Body of pancreas (tissue), 4 donors: ENCODE data around the gene SLC25A6. TPM values are rescaled to one million over a fixed set of nuclear protein-coding genes. Genes with fewer than 3 reads are reported as not detected.

Experiments
- ATAC-seq: fragments of 150-250 bp; one replicate; pipeline ENCODE4 v1.9.1; 2016
- DNase-seq, 4 donors: peaks; one replicate each; pipeline ENCODE4 v3.0.0-alpha.2; 2019
- H3K27ac ChIP-seq, 4 donors: fragments of 200-600 bp; sonication (generic); 1 replicate in 3 of 4; 2 replicates in 1 of 4; pipeline versions ENCODE4 v1.5.1 to v1.6.1; 2016 to 2019; ENCODE audit warnings: mild to moderate bottlenecking in 1 of 4, mixed read lengths in 1 of 4, moderate library complexity in 1 of 4
- H3K27me3 ChIP-seq, 2 donors: fragments of 200-600 bp; sonication (generic); one replicate each; pipeline ENCODE4 v1.6.0; 2016; ENCODE audit warnings: mild to moderate bottlenecking in 1 of 2
- H3K36me3 ChIP-seq, 2 donors: fragments of 200-600 bp; sonication (generic); replicated peaks in 1 of 2; 2 replicates each; pipeline ENCODE4 v1.5.1; 2016; ENCODE audit warnings: low read depth in 2 of 2; ENCODE audit not compliant: insufficient read depth in 1 of 2
- H3K4me1 ChIP-seq: fragments of 200-600 bp; sonication (generic); one replicate; pipeline ENCODE4 v1.6.0; 2016
- H3K4me3 ChIP-seq, 2 donors: fragments of 200-600 bp; sonication (generic); 1 replicate in 1 of 2; 2 replicates in 1 of 2; pipeline ENCODE4 v1.5.1; 2016 to 2019
- H3K9me3 ChIP-seq, 3 donors: fragments of 200-600 bp; sonication (generic); 1 replicate in 2 of 3; 2 replicates in 1 of 3; pipeline ENCODE4 v1.5.1; 2016
- CTCF ChIP-seq, 7 experiments: fragments of 450-650 bp in 4 of 7; fragments of 200-600 bp in 3 of 7; sonication (generic) in 3 of 7; IDR thresholded peaks; one replicate each; pipeline ENCODE4 v1.5.1; 2016 to 2019; ENCODE audit warnings: antibody characterized with exemption in 7 of 7
- POLR2A ChIP-seq, 3 donors: fragments of 450-650 bp; IDR thresholded peaks; one replicate each; pipeline ENCODE4 v1.6.1; 2016; ENCODE audit warnings: antibody characterized with exemption in 3 of 3, mild to moderate bottlenecking in 2 of 3
- WGBS, 2 donors: methylation state at CpG; one replicate each; pipeline ENCODE4 v1.1.5; 2017; 5-methylcytosine and 5-hydroxymethylcytosine counted together
- intact Hi-C: fragments of 100-400 bp; cut with DNase I; formaldehyde crosslinking; loops from one replicate; pipeline ENCODE4 v1.15.1; 2023
- total RNA-seq, 2 donors: library from RNA; depleted of rRNA; stranded (reverse); fragments of >200 nt; gene quantifications; one replicate each; pipeline ENCODE4 v1.1.0, GENCODE V29; 2016

Gene SLC25A6
- total RNA-seq, 2 donors from 2014 or later: 180 to 338 TPM

DNA sequence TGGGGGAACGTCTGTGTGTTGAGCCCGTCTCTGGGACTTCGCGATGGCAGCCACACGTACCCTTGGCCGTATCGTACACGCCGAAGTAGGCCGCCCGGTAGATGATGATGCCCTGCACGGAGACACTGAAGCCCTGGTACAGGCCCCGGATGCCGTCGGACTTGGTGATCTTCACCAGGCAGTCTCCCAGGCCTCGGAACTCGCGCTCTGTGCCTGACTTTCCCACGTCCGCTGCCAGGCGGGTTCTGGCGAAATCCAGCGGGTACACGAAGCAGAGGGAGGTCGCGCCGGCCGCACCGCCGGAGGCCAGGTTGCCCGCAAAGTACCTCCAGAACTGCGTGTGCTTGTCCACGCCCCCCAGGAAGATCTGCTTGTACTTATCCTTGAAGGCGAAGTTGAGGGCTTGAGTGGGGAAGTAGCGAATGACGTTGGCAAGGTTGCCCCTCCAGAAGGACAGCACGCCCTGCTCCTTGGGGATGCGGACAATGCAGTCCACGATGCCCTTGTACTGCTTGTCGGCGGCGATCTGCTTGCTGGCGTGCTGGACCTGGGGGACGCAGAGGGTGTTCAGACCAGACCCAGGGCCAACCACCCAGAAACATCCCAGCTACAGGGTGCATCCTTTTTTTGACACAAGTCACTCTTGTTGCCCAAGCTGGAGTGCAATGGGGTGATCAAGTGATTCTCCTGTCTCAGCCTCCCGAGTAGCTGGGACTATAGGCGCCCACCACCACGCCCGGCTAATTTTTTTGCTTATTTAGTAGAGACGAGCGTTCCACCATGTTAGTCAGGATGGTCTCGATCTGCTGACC, 2.5 kb downstream of the SLC25A6 start:
- intact Hi-C loops: no loop called here
- Histone ChIP-seq H3K4me3 (no peak overlapping the region), H3K4me1 (peaks cover 39% of the 10 kb centered on the region), H3K27me3 (no peaks in the 10 kb centered on the region), H3K27ac (no peak overlapping the region), H3K9me3 (no peaks in the 10 kb centered on the region), H3K36me3 (peaks cover 23 to 50% of the 10 kb centered on the region in 2 donors)
- ATAC-seq: no peak
- DNase-seq: peak in 1 of 4 donors; percentile 14
- TF ChIP-seq CTCF (IDR thresholded peaks at IDR 0.05): no peak
- no peak for TF ChIP-seq POLR2A (IDR thresholded peaks at IDR 0.05)
- WGBS, 2 donors: 85 to 92% methylated on average over 31 to 47 of the region's 51 CpGs

- DNase-seq (peak in 1 of 4 donors; percentile 6), ATAC-seq (no peak)
- H3K4me1 ChIP-seq: peaks cover 37% of the 10 kb centered on the region
- peaks cover 23 to 50% of the 10 kb centered on the region in 2 donors for H3K36me3 ChIP-seq
- H3K9me3 ChIP-seq: no peaks in the 10 kb centered on the region
- no peaks in the 10 kb centered on the region for H3K27me3 ChIP-seq
- WGBS, 2 donors: 75 to 78% methylated on average over 4 of the region's 4 CpGs
- no peak overlapping the region for H3K4me3 ChIP-seq
- TF ChIP-seq CTCF (IDR thresholded peaks at IDR 0.05) (no peak), POLR2A (IDR thresholded peaks at IDR 0.05) (no peak)
- no peak overlapping the region for H3K27ac ChIP-seq
- intact Hi-C loops: no loop called here
These were observed 3.3 kb downstream of the SLC25A6 start for GRCh38 chrX:1388651-1389050.

GRCh38 chrX:1387141-1387776, 4.7 kb downstream of the SLC25A6 start:
- Histone ChIP-seq H3K27me3 (no peaks in the 10 kb centered on the region), H3K27ac (no peak overlapping the region), H3K4me3 (no peak overlapping the region), H3K4me1 (peaks cover 31% of the 10 kb centered on the region), H3K36me3 (peaks cover 23 to 50% of the 10 kb centered on the region in 2 donors), H3K9me3 (no peaks in the 10 kb centered on the region)
- TF ChIP-seq CTCF (IDR thresholded peaks at IDR 0.05): no peak
- ATAC-seq (no peak), DNase-seq (peak in 1 of 4 donors; percentile 16)
- WGBS, 2 donors: 89 to 93% methylated on average over 14 to 21 of the region's 43 CpGs
- intact Hi-C loops: no loop called here

DNA sequence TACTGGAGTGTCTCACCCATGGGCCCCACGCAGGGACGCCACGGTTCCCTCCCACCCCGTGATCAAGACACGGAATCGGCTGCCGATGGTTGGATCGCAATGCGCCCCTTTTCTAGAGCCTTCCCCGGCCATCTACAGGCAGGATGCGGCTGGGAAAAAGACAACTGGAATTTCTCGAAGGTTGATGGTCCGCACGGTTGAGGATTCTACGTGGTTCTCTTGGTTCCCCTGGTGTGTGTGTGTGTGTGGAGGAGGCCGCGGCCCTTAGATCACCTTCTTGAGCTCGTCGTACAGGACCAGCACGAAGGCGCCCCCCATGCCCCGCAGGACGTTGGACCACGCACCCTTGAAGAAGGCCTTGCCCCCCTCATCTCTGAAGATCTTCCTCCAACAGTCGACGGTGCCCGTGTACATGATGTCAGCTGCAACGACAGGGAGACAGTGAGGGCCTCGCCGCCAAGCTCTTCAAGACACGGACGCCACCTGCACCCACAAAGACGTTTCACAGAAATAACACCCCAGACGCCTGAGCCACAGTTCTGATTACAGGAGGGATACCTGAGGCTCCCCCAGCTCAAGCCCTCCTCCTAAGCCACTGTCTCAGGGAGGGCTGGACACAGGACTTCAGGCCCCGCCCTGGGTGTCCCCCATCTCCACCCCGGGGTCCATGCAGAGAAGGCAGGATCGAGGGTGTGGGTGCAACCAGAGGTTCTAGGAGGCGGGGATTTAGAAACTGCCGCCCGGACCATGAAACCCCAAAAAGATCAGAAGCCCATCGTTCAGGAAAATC, 5.4 kb downstream of the SLC25A6 start:
- DNase-seq (peak in 1 of 4 donors; percentile 17), ATAC-seq (no peak)
- H3K36me3 ChIP-seq: peaks cover 23 to 50% of the 10 kb centered on the region in 2 donors
- peaks cover 31% of the 10 kb centered on the region for H3K4me1 ChIP-seq
- H3K4me3 ChIP-seq: no peak overlapping the region
- no peak for TF ChIP-seq POLR2A (IDR thresholded peaks at IDR 0.05)
- TF ChIP-seq CTCF (IDR thresholded peaks at IDR 0.05): no peak
- WGBS, 2 donors: 93 to 96% methylated on average over 24 to 41 of the region's 41 CpGs
- H3K27me3 ChIP-seq: no peaks in the 10 kb centered on the region
- intact Hi-C loops: no loop called here
- H3K27ac ChIP-seq: no peak overlapping the region
- H3K9me3 ChIP-seq: no peaks in the 10 kb centered on the region
